Stomach (tissue), 9 donors: ENCODE data around the gene KATNAL2. TPM values are rescaled to one million over a fixed set of nuclear protein-coding genes. Genes with fewer than 3 reads are reported as not detected.
"Not testable (repeated sequence)": the region's sequence is repeated elsewhere in the genome, so short reads cannot be mapped to it uniquely, and the experiment has no call there.

Experiments
- DNase-seq, 2 donors: peaks; one replicate each; pipeline versions ENCODE4 v3.0.0 to v3.0.0-alpha.2; 2013 to 2019
- H3K27ac ChIP-seq, 5 donors: fragments of 200-600 bp in 4 of 5; sonication (generic) in 4 of 5; one replicate each; pipeline ENCODE4 v1.5.1; 2013 to 2019; ENCODE audit warnings: mild to moderate bottlenecking in 1 of 5, moderate library complexity in 1 of 5
- H3K27me3 ChIP-seq, 3 donors: fragments of 200-600 bp; sonication (generic); one replicate each; pipeline ENCODE4 v1.5.1; 2017 to 2019; ENCODE audit warnings: mixed run types in 1 of 3
- H3K36me3 ChIP-seq, 4 donors: fragments of 200-600 bp; sonication (generic); 1 replicate in 3 of 4; 2 replicates in 1 of 4; pipeline ENCODE4 v1.5.1; 2016 to 2019
- H3K4me1 ChIP-seq, 4 donors: fragments of 200-600 bp; sonication (generic); one replicate each; pipeline ENCODE4 v1.5.1; 2016 to 2019
- H3K4me3 ChIP-seq, 4 donors: fragments of 200-600 bp; sonication (generic) in 3 of 4; one replicate each; pipeline ENCODE4 v1.5.1; 2016 to 2019; ENCODE audit warnings: mild to moderate bottlenecking in 1 of 4
- H3K9me3 ChIP-seq, 4 donors: fragments of 200-600 bp; sonication (generic); one replicate each; pipeline ENCODE4 v1.5.1; 2016 to 2019
- CTCF ChIP-seq, 7 experiments: fragments of 450-650 bp in 4 of 7; fragments of 200-600 bp in 3 of 7; sonication (generic) in 3 of 7; IDR thresholded peaks; one replicate each; pipeline ENCODE4 v1.5.1; 2016 to 2019; ENCODE audit warnings: antibody characterized with exemption in 7 of 7, control low read depth in 2 of 7, mild to moderate bottlenecking in 1 of 7
- EP300 ChIP-seq: sonication (generic); formaldehyde crosslinking; IDR thresholded peaks from one replicate; pipeline ENCODE4 v1.6.1; 2017; ENCODE audit warnings: antibody characterized with exemption
- POLR2A ChIP-seq, 4 donors: fragments of 450-650 bp; IDR thresholded peaks; one replicate each; pipeline ENCODE4 v1.6.1; 2016; ENCODE audit warnings: antibody characterized with exemption in 4 of 4, control low read depth in 2 of 4, mild to moderate bottlenecking in 1 of 4, moderate library complexity in 1 of 4
- POLR2AphosphoS5 ChIP-seq, 3 donors: sonication (generic); formaldehyde crosslinking; IDR thresholded peaks; one replicate each; pipeline ENCODE4 v1.6.1; 2016; ENCODE audit warnings: antibody characterized with exemption in 3 of 3
- WGBS, 5 donors: extraction: QIAGEN DNeasy Blood & Tissue Kit in 3 of 5; methylation state at CpG; one replicate each; pipeline versions ENCODE4 v1.1.5 to v1.1.7; 2013 to 2018; 5-methylcytosine and 5-hydroxymethylcytosine counted together
- intact Hi-C: fragments of 100-400 bp; cut with DNase I; formaldehyde crosslinking; loops from one replicate; pipeline ENCODE4 v1.15.1; 2023; ENCODE audit warnings: low total_unique reads
- polyA plus RNA-seq, 3 donors: library from polyadenylated mRNA; stranded (reverse); fragments of 200-250 nt; gene quantifications; one replicate each; pipeline ENCODE4 v1.2.3, GENCODE V29; 2013
- total RNA-seq, 5 donors: library from RNA; depleted of rRNA; stranded (reverse); fragments of >200 nt; gene quantifications; one replicate each; pipeline versions ENCODE4 v1.1.0 to v1.2.3, GENCODE V29; 2014 to 2016
- donor health status: healthy with polysubstance abuse.
- donor health status: Bipolar disorder and iron deficiency.
- donor health status: healthy.

Gene KATNAL2
- total and polyA plus RNA-seq, 8 donors = 0.43 to 39.1 (median 2.7) TPM; not detected in 1

GRCh38 chr18:46946656-46947282 is 29.4 kb downstream of the KATNAL2 start:
- intact Hi-C loops = no loop called here
- WGBS, 5 donors = 1 to 3% (median 1%) methylated on average over 27 to 32 of the region's 32 CpGs
- H3K36me3 ChIP-seq = no peaks in the 10 kb centered on the region
- peak overlapping the region; percentile 48 to 60 (median 54) for H3K4me3 ChIP-seq
- no peaks in the 10 kb centered on the region for H3K9me3 ChIP-seq
- H3K27me3 ChIP-seq = peaks cover 0 to 5% (median 0%) of the 10 kb centered on the region in 3 donors
- peak overlapping the region in 1 of 5 donors; percentile 11 for H3K27ac ChIP-seq
- H3K4me1 ChIP-seq = peaks cover 0 to 14% (median 3%) of the 10 kb centered on the region in 4 donors
- TF ChIP-seq POLR2AphosphoS5 (IDR thresholded peaks at IDR 0.05) (peak in 1 of 3 donors; percentile 26), CTCF (IDR thresholded peaks at IDR 0.05) (no peak)
- DNase-seq = peak; percentile 84 to 91

GRCh38 chr18:46950064-46950656 is 32.8 kb downstream of the KATNAL2 start:
- DNase-seq = no peak
- peaks cover 0 to 14% (median 3%) of the 10 kb centered on the region in 4 donors for H3K4me1 ChIP-seq
- H3K9me3 ChIP-seq = no peaks in the 10 kb centered on the region
- intact Hi-C loops = no loop called here
- H3K36me3 ChIP-seq = no peaks in the 10 kb centered on the region
- H3K27ac ChIP-seq = no peak overlapping the region
- peaks cover 0 to 5% (median 0%) of the 10 kb centered on the region in 3 donors for H3K27me3 ChIP-seq
- TF ChIP-seq CTCF (IDR thresholded peaks at IDR 0.05) (no peak), POLR2A (IDR thresholded peaks at IDR 0.05) (no peak), POLR2AphosphoS5 (IDR thresholded peaks at IDR 0.05) (no peak), EP300 (no peak)
- H3K4me3 ChIP-seq = no peak overlapping the region
- WGBS, 5 donors = 50 to 65% (median 62%) methylated on average over 5 of the region's 5 CpGs

GRCh38 chr18:46953195-46953594 is 35.8 kb downstream of the KATNAL2 start:
- Histone ChIP-seq H3K4me1 (no peaks in the 10 kb centered on the region), H3K27me3 (peaks cover 0 to 5% (median 0%) of the 10 kb centered on the region in 3 donors), H3K4me3 (no peak overlapping the region), H3K36me3 (no peaks in the 10 kb centered on the region), H3K27ac (no peak overlapping the region), H3K9me3 (no peaks in the 10 kb centered on the region)
- TF ChIP-seq POLR2A (IDR thresholded peaks at IDR 0.05) = no peak
- no peak for TF ChIP-seq EP300
- TF ChIP-seq CTCF (IDR thresholded peaks at IDR 0.05) = no peak
- no peak for TF ChIP-seq POLR2AphosphoS5 (IDR thresholded peaks at IDR 0.05)
- no peak for DNase-seq
- intact Hi-C loops = no loop called here
- 58 to 68% (median 61%) methylated on average over 5 of the region's 5 CpGs for WGBS, 5 donors

- Histone ChIP-seq H3K27me3 (no peaks in the 10 kb centered on the region), H3K4me1 (no peaks in the 10 kb centered on the region), H3K4me3 (no peak overlapping the region), H3K27ac (no peak overlapping the region), H3K9me3 (peaks cover 0 to 13% (median 0%) of the 10 kb centered on the region in 4 donors), H3K36me3 (no peaks in the 10 kb centered on the region)
- 84 to 90% (median 87%) methylated on average over 4 of the region's 4 CpGs for WGBS, 5 donors
- TF ChIP-seq EP300 = no peak
- no peak for TF ChIP-seq CTCF (IDR thresholded peaks at IDR 0.05)
- TF ChIP-seq POLR2A (IDR thresholded peaks at IDR 0.05) = no peak
- no peak for TF ChIP-seq POLR2AphosphoS5 (IDR thresholded peaks at IDR 0.05)
- intact Hi-C loops = no loop called here
- DNase-seq = no peak
These were observed 40.8 kb downstream of the KATNAL2 start for GRCh38 chr18:46958209-46958608.

GRCh38 chr18:46963656-46964578 is 46.5 kb downstream of the KATNAL2 start:
- H3K27ac ChIP-seq, H3K4me3 ChIP-seq, intact Hi-C loops, DNase-seq, H3K4me1 ChIP-seq, H3K36me3 ChIP-seq, H3K27me3 ChIP-seq: not testable (repeated sequence)
- peaks cover 0 to 30% (median 0%) of the 10 kb centered on the region in 4 donors for H3K9me3 ChIP-seq
- WGBS, 5 donors = 95% methylated on average over 5 of the region's 79 CpGs; no CpG with 5 or more reads in 4 of the 5 donors

- H3K4me1 ChIP-seq, H3K4me3 ChIP-seq, H3K36me3 ChIP-seq, H3K27ac ChIP-seq, DNase-seq, intact Hi-C loops, H3K27me3 ChIP-seq: not testable (repeated sequence)
- 89 to 93% (median 91%) methylated on average over 8 of the region's 31 CpGs; no CpG with 5 or more reads in 1 of the 5 donors for WGBS, 5 donors
- H3K9me3 ChIP-seq = peaks cover 0 to 30% (median 0%) of the 10 kb centered on the region in 4 donors
These were observed 47.3 kb downstream of the KATNAL2 start for GRCh38 chr18:46964579-46965293.
